MM.1S (cell line): ENCODE measurements around the gene TRPC3.

ENCODE experiments used
- EZH2 ChIP-seq: fragments of 300-600 bp; sonication (generic); optimal IDR thresholded peaks from 2 replicates; pipeline ENCODE3; 2017; ENCODE audit warnings: low read depth, mild to moderate bottlenecking, antibody characterized with exemption, low read length, mixed read lengths
- TF ChIP-seq, protein P1 (sequence below): fragments of 300-600 bp; sonication (generic); IDR thresholded peaks from 2 replicates; pipeline ENCODE4 v1.5.1; 2016; ENCODE audit warnings: antibody characterized with exemption, low read length, mixed read lengths

GRCh38 chr4:121861426-121861825, 90.4 kb downstream of the TRPC3 start:
- TF ChIP-seq, protein P1, sequence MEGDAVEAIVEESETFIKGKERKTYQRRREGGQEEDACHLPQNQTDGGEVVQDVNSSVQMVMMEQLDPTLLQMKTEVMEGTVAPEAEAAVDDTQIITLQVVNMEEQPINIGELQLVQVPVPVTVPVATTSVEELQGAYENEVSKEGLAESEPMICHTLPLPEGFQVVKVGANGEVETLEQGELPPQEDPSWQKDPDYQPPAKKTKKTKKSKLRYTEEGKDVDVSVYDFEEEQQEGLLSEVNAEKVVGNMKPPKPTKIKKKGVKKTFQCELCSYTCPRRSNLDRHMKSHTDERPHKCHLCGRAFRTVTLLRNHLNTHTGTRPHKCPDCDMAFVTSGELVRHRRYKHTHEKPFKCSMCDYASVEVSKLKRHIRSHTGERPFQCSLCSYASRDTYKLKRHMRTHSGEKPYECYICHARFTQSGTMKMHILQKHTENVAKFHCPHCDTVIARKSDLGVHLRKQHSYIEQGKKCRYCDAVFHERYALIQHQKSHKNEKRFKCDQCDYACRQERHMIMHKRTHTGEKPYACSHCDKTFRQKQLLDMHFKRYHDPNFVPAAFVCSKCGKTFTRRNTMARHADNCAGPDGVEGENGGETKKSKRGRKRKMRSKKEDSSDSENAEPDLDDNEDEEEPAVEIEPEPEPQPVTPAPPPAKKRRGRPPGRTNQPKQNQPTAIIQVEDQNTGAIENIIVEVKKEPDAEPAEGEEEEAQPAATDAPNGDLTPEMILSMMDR, result no peak
- TF ChIP-seq EZH2, result no peak
